ENCODE data around the gene ZYX.
"Not testable (repeated sequence)": the region's sequence is repeated elsewhere in the genome, so short reads cannot be mapped to it uniquely, and the experiment has no call there.

DNA sequence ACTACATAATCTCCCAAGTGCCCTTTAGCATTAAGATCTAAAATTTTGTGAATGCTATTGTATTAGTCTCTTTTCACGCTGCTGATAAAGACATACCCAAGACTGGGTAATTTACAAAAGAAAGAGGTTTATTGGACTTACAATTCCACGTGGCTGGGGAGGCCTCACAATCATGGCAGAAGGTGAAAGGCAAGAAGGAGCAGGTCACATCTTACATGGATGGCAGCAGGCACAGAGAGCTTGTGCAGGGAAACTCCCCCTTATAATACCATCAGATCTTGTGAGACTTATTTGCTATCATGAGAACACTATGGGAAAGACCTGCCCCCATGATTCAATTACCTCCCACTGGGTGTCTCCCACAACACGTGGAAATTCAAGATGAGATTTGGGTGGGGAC is 39.5 kb downstream of the ZYX start:
- TF ChIP-seq, protein P1, sequence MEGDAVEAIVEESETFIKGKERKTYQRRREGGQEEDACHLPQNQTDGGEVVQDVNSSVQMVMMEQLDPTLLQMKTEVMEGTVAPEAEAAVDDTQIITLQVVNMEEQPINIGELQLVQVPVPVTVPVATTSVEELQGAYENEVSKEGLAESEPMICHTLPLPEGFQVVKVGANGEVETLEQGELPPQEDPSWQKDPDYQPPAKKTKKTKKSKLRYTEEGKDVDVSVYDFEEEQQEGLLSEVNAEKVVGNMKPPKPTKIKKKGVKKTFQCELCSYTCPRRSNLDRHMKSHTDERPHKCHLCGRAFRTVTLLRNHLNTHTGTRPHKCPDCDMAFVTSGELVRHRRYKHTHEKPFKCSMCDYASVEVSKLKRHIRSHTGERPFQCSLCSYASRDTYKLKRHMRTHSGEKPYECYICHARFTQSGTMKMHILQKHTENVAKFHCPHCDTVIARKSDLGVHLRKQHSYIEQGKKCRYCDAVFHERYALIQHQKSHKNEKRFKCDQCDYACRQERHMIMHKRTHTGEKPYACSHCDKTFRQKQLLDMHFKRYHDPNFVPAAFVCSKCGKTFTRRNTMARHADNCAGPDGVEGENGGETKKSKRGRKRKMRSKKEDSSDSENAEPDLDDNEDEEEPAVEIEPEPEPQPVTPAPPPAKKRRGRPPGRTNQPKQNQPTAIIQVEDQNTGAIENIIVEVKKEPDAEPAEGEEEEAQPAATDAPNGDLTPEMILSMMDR (IDR thresholded peaks at IDR 0.05) = not testable (repeated sequence)
- TF ChIP-seq POLR2A (IDR thresholded peaks at IDR 0.05) = not testable (repeated sequence)

Data from right lobe of liver (tissue), 4 donors.